Keratinocyte (primary cell): ENCODE measurements around the gene SDC3. TPM values are rescaled to one million over a fixed set of nuclear protein-coding genes. Genes with fewer than 3 reads are reported as not detected.

Experiments
- DNase-seq: peaks from one replicate; pipeline ENCODE4 v3.0.0-alpha.2; 2011; ENCODE audit warnings: low read depth, missing footprints, low spot score
- FAIRE-seq: peaks from 2 replicates; lab custom pipeline; 2011; peaks lifted over from hg19 to GRCh38; lab: Jason Lieb, UNC
- H2AFZ ChIP-seq: 2 replicates; pipeline ENCODE4 v1.6.0; 2012; ENCODE audit warnings: low read length, control low read depth, inconsistent platforms; ENCODE audit not compliant: control insufficient read depth
- H3K27ac ChIP-seq: 2 replicates; pipeline ENCODE4 v1.5.1; 2011; ENCODE audit warnings: low read length; ENCODE audit not compliant: control insufficient read depth, insufficient read depth
- H3K27me3 ChIP-seq: 3 replicates; pipeline ENCODE4 v1.6.0; 2011; ENCODE audit warnings: low read length; ENCODE audit not compliant: control insufficient read depth, insufficient read depth; ENCODE audit errors: extremely low read depth
- H3K36me3 ChIP-seq, 2 experiments: 2 replicates in 1 of 2; 3 replicates in 1 of 2; pipeline ENCODE4 v1.5.1; 2011; ENCODE audit warnings: low read length in 2 of 2, mild to moderate bottlenecking in 1 of 2; ENCODE audit not compliant: control insufficient read depth in 2 of 2, insufficient read depth in 2 of 2; ENCODE audit errors: extremely low read depth in 1 of 2
- H3K4me1 ChIP-seq: 3 replicates; pipeline ENCODE4 v1.5.1; 2011; ENCODE audit warnings: low read length; ENCODE audit not compliant: control insufficient read depth, insufficient read depth; ENCODE audit errors: extremely low read depth
- H3K4me2 ChIP-seq: 3 replicates; pipeline ENCODE4 v1.6.0; 2011; ENCODE audit warnings: low read depth, low read length; ENCODE audit not compliant: control insufficient read depth, insufficient read depth; ENCODE audit errors: extremely low read depth
- H3K4me3 ChIP-seq, 3 experiments: fragments of 200-600 bp in 1 of 3; sonication (generic) in 1 of 3; 2 replicates in 2 of 3; 3 replicates in 1 of 3; pipeline ENCODE4 v1.5.1; 2011 to 2016; ENCODE audit warnings: low read length in 3 of 3, mild to moderate bottlenecking in 3 of 3, control low read depth in 2 of 3, inconsistent platforms in 1 of 3, low read depth in 1 of 3, mixed read lengths in 1 of 3, mixed run types in 1 of 3, moderate library complexity in 1 of 3; ENCODE audit not compliant: control insufficient read depth in 2 of 3, insufficient read depth in 2 of 3; ENCODE audit errors: extremely low read depth in 1 of 3
- H3K79me2 ChIP-seq: 2 replicates; pipeline ENCODE4 v1.6.0; 2012; ENCODE audit warnings: low read length; ENCODE audit not compliant: control insufficient read depth, insufficient read depth
- H3K9ac ChIP-seq: 3 replicates; pipeline ENCODE4 v1.6.0; 2011; ENCODE audit warnings: low read length; ENCODE audit not compliant: control insufficient read depth, insufficient read depth; ENCODE audit errors: extremely low read depth
- H3K9me1 ChIP-seq: 3 replicates; pipeline ENCODE4 v1.6.0; 2011; ENCODE audit warnings: low read length; ENCODE audit not compliant: control insufficient read depth, insufficient read depth; ENCODE audit errors: extremely low read depth
- H3K9me3 ChIP-seq: 2 replicates; pipeline ENCODE4 v1.5.1; 2012; ENCODE audit warnings: low read depth, low read length; ENCODE audit not compliant: control insufficient read depth
- H4K20me1 ChIP-seq: 3 replicates; pipeline ENCODE4 v1.6.0; 2011; ENCODE audit warnings: low read length; ENCODE audit not compliant: control insufficient read depth, insufficient read depth; ENCODE audit errors: extremely low read depth
- EZH2 ChIP-seq: IDR thresholded peaks from one replicate; pipeline ENCODE4 v1.6.1; 2012; ENCODE audit warnings: inconsistent platforms, mild to moderate bottlenecking, low read length, moderate library complexity
- dilution Hi-C: fragments of 300-500 bp; cut with MboI; formaldehyde crosslinking; loops from one replicate; pipeline ENCODE4 v1.7.0; 2020; ENCODE audit warnings: low sequenced_read_pairs; ENCODE audit not compliant: extremely low pct_ligation_motif_present
- polyA plus RNA-seq, 5 experiments: library from polyadenylated mRNA; depleted of rRNA in 3 of 5; stranded (reverse) in 3 of 5; stranded (forward) in 1 of 5; unstranded in 1 of 5; fragments of >200 nt; gene quantifications; 1 replicate in 1 of 5; 2 replicates in 3 of 5; 3 replicates in 1 of 5; pipeline versions ENCODE4 v1.2.1 to v1.2.3, GENCODE V29; 2011 to 2012; ENCODE audit warnings: missing spikeins in 2 of 5, low read depth in 1 of 5, low replicate concordance in 1 of 5
- TF ChIP-seq, protein P1 (sequence below), 3 experiments: IDR thresholded peaks in 1 of 3; conservative IDR thresholded peaks in 1 of 3; optimal IDR thresholded peaks in 1 of 3; 2 replicates in 2 of 3; 3 replicates in 1 of 3; pipeline versions ENCODE3 to v1.5.1; 2011; ENCODE audit warnings: low read length in 3 of 3, mild to moderate bottlenecking in 3 of 3, moderate library complexity in 2 of 3, control low read depth in 1 of 3, inconsistent platforms in 1 of 3; ENCODE audit not compliant: insufficient read depth in 2 of 3; ENCODE audit errors: extremely low read depth in 1 of 3

Gene SDC3
- polyA plus RNA-seq, 1 donor (not counting 4 experiments of a cell fraction or from before 2014, with no cell fraction given), result 8.8 TPM

DNA sequence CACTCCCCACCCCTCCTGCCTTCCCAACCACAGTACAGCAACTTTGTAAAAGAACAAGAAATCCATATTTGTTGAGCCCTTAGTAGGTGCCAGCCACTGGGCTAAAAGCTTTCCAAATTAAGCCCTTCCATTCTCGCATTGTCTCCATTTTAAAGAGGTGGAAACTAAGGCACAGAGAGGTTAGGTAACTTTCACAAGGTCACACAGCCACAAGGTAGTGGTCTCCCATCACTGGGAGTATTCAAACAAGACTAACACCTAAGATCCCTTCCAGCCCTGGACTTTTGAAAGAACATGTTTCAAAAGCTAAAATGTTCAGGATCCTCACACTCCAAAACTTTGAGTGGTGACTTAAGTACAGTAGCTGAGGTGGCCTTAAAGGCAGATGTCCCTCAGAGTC, 3.2 kb downstream of the SDC3 start:
- H3K9me1 ChIP-seq, result no peaks in the 10 kb centered on the region
- no peak overlapping the region for H2AFZ ChIP-seq
- H3K9me3 ChIP-seq, result no peaks in the 10 kb centered on the region
- dilution Hi-C loops, result loop anchor here (25.0 kb wide), 1 partner anchor 93 kb away; no protein-coding TSS in a partner anchor
- no peak overlapping the region for H3K4me3 ChIP-seq
- peaks cover 6% of the 10 kb centered on the region for H3K27me3 ChIP-seq
- peaks cover 17% of the 10 kb centered on the region for H3K4me1 ChIP-seq
- no peak for DNase-seq
- H3K9ac ChIP-seq, result no peak overlapping the region
- H3K79me2 ChIP-seq, result peaks cover 4% of the 10 kb centered on the region
- H4K20me1 ChIP-seq, result peaks cover 7% of the 10 kb centered on the region
- no peaks in the 10 kb centered on the region for H3K36me3 ChIP-seq
- no peak for TF ChIP-seq EZH2
- TF ChIP-seq, protein P1, sequence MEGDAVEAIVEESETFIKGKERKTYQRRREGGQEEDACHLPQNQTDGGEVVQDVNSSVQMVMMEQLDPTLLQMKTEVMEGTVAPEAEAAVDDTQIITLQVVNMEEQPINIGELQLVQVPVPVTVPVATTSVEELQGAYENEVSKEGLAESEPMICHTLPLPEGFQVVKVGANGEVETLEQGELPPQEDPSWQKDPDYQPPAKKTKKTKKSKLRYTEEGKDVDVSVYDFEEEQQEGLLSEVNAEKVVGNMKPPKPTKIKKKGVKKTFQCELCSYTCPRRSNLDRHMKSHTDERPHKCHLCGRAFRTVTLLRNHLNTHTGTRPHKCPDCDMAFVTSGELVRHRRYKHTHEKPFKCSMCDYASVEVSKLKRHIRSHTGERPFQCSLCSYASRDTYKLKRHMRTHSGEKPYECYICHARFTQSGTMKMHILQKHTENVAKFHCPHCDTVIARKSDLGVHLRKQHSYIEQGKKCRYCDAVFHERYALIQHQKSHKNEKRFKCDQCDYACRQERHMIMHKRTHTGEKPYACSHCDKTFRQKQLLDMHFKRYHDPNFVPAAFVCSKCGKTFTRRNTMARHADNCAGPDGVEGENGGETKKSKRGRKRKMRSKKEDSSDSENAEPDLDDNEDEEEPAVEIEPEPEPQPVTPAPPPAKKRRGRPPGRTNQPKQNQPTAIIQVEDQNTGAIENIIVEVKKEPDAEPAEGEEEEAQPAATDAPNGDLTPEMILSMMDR (optimal IDR thresholded peaks at IDR 0.05 in 1 of 3, IDR thresholded peaks at IDR 0.05 in 1 of 3, conservative IDR thresholded peaks at IDR 0.05 in 1 of 3; ENCODE audit: extremely low read depth in 1 of 3, insufficient read depth in 2 of 3, low read length in 3 of 3), result no peak
- H3K4me2 ChIP-seq, result no peak overlapping the region
- H3K27ac ChIP-seq, result no peak overlapping the region
- no peak for FAIRE-seq

DNA sequence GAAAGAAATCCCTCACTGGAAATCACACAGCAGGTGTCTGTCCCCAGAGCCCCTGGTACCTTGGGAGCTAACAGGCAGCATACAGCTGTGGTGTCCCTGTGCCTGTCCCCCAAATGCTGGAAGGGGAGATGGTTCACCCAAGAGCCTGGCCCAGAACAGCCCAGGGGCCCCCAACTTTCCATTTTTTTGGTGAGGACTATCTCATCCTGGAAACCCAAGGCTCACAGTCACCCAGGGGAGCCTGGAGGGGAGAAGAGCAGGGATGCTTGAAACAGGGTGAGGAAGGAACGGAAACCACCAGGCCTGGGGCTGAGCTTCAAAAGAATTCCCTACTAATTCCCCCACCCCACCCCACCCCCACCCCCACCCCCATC, 3.6 kb downstream of the SDC3 start:
- Histone ChIP-seq H4K20me1 (peaks cover 7% of the 10 kb centered on the region), H3K79me2 (peaks cover 4% of the 10 kb centered on the region), H3K4me3 (no peak overlapping the region), H3K9ac (no peak overlapping the region), H3K9me1 (no peaks in the 10 kb centered on the region), H3K27me3 (peaks cover 6% of the 10 kb centered on the region), H3K36me3 (no peaks in the 10 kb centered on the region), H3K4me1 (peaks cover 15% of the 10 kb centered on the region), H3K9me3 (no peaks in the 10 kb centered on the region), H2AFZ (no peak overlapping the region), H3K27ac (no peak overlapping the region), H3K4me2 (no peak overlapping the region)
- dilution Hi-C loops, result loop anchor here (25.0 kb wide), 1 partner anchor 93 kb away; no protein-coding TSS in a partner anchor
- TF ChIP-seq EZH2, result no peak
- TF ChIP-seq, protein P1 (optimal IDR thresholded peaks at IDR 0.05 in 1 of 3, IDR thresholded peaks at IDR 0.05 in 1 of 3, conservative IDR thresholded peaks at IDR 0.05 in 1 of 3; ENCODE audit: extremely low read depth in 1 of 3, insufficient read depth in 2 of 3, low read length in 3 of 3), result no peak
- no peak for FAIRE-seq
- no peak for DNase-seq
